Measurements from ENCODE around the gene ADGRL1.
"Not testable (repeated sequence)": the region's sequence is repeated elsewhere in the genome, so short reads cannot be mapped to it uniquely, and the experiment has no call there.

ADGRL1 gene

GRCh38 chr19:14188086-14188485 is 17.9 kb downstream of the ADGRL1 start:
- not testable (repeated sequence) for H2BK5ac ChIP-seq (ENCODE audit: low read depth, low read length, poor library complexity, severe bottlenecking); H3K23ac ChIP-seq (ENCODE audit: low read length in 2 of 2); H3K4me1 ChIP-seq (ENCODE audit: control insufficient read depth, insufficient read depth, low read depth, low read length); H2AFZ ChIP-seq (ENCODE audit: low read depth, low read length); H3K18ac ChIP-seq (ENCODE audit: low read depth in 1 of 2, low read length in 2 of 2); H4K91ac ChIP-seq (ENCODE audit: low read length); H3K27me3 ChIP-seq (ENCODE audit: control insufficient read depth in 1 of 2, insufficient read depth in 1 of 2, low read length in 2 of 2); DNase-seq; H3K9ac ChIP-seq (ENCODE audit: low read length); H3K9me3 ChIP-seq (ENCODE audit: control insufficient read depth, low read length); H2AK5ac ChIP-seq (ENCODE audit: low read length, severe bottlenecking); H2BK15ac ChIP-seq (ENCODE audit: low read depth, poor library complexity, severe bottlenecking); H3K27ac ChIP-seq (ENCODE audit: low read length, poor library complexity, severe bottlenecking); H3K4me2 ChIP-seq (ENCODE audit: low read length, poor library complexity, severe bottlenecking); H2BK12ac ChIP-seq (ENCODE audit: low read length in 2 of 2); H3K4ac ChIP-seq (ENCODE audit: low read depth in 1 of 2, low read length in 2 of 2); H4K8ac ChIP-seq (ENCODE audit: low read length); H2BK120ac ChIP-seq (ENCODE audit: low read depth, low read length); H3K36me3 ChIP-seq (ENCODE audit: control insufficient read depth in 1 of 2, insufficient read depth in 2 of 2, low read depth in 1 of 2, low read length in 2 of 2); H3K4me3 ChIP-seq (ENCODE audit: insufficient read depth in 1 of 2, low read depth in 1 of 2, low read length in 2 of 2)
- 97% methylated on average over 7 of the region's 7 CpGs for WGBS
- H3K79me1 ChIP-seq (replicated peaks; ENCODE audit: low read length, poor library complexity, severe bottlenecking), result peaks cover 42% of the 10 kb centered on the region
- peak overlapping the region in 1 of 2 experiments; percentile 48 for H3K14ac ChIP-seq (ENCODE audit: low read length in 2 of 2)

GRCh38 chr19:14187561-14187960 is 18.4 kb downstream of the ADGRL1 start:
- Histone ChIP-seq H4K91ac (ENCODE audit: low read length) (no peak overlapping the region), H3K14ac (ENCODE audit: low read length in 2 of 2) (no peak overlapping the region), H2AFZ (ENCODE audit: low read depth, low read length) (no peak overlapping the region), H3K4me3 (ENCODE audit: insufficient read depth in 1 of 2, low read depth in 1 of 2, low read length in 2 of 2) (no peak overlapping the region), H3K9me3 (ENCODE audit: control insufficient read depth, low read length) (no peaks in the 10 kb centered on the region), H3K9ac (ENCODE audit: low read length) (no peak overlapping the region), H4K8ac (ENCODE audit: low read length) (no peak overlapping the region), H2BK120ac (ENCODE audit: low read depth, low read length) (no peak overlapping the region), H2BK15ac (ENCODE audit: low read depth, poor library complexity, severe bottlenecking) (no peak overlapping the region), H2BK12ac (ENCODE audit: low read length in 2 of 2) (no peak overlapping the region), H3K23ac (ENCODE audit: low read length in 2 of 2) (no peak overlapping the region), H3K79me1 (replicated peaks; ENCODE audit: low read length, poor library complexity, severe bottlenecking) (peaks cover 42% of the 10 kb centered on the region), H2BK5ac (ENCODE audit: low read depth, low read length, poor library complexity, severe bottlenecking) (no peak overlapping the region), H3K27me3 (ENCODE audit: control insufficient read depth in 1 of 2, insufficient read depth in 1 of 2, low read length in 2 of 2) (no peaks in the 10 kb centered on the region), H2AK5ac (ENCODE audit: low read length, severe bottlenecking) (no peak overlapping the region), H3K4me1 (ENCODE audit: control insufficient read depth, insufficient read depth, low read depth, low read length) (no peaks in the 10 kb centered on the region), H3K4ac (ENCODE audit: low read depth in 1 of 2, low read length in 2 of 2) (no peak overlapping the region), H3K4me2 (ENCODE audit: low read length, poor library complexity, severe bottlenecking) (no peak overlapping the region), H3K27ac (ENCODE audit: low read length, poor library complexity, severe bottlenecking) (no peak overlapping the region), H3K18ac (ENCODE audit: low read depth in 1 of 2, low read length in 2 of 2) (no peak overlapping the region), H3K36me3 (ENCODE audit: control insufficient read depth in 1 of 2, insufficient read depth in 2 of 2, low read depth in 1 of 2, low read length in 2 of 2) (peaks cover 0 to 10% of the 10 kb centered on the region in 2 experiments)
- DNase-seq, result no peak
- 94% methylated on average over 12 of the region's 12 CpGs for WGBS

- not testable (repeated sequence) for H3K4ac ChIP-seq (ENCODE audit: low read depth in 1 of 2, low read length in 2 of 2); H2AK5ac ChIP-seq (ENCODE audit: low read length, severe bottlenecking); H2AFZ ChIP-seq (ENCODE audit: low read depth, low read length); H3K14ac ChIP-seq (ENCODE audit: low read length in 2 of 2); DNase-seq; H2BK15ac ChIP-seq (ENCODE audit: low read depth, poor library complexity, severe bottlenecking); H3K9ac ChIP-seq (ENCODE audit: low read length); H4K8ac ChIP-seq (ENCODE audit: low read length); H3K18ac ChIP-seq (ENCODE audit: low read depth in 1 of 2, low read length in 2 of 2); H3K23ac ChIP-seq (ENCODE audit: low read length in 2 of 2); H4K91ac ChIP-seq (ENCODE audit: low read length); H3K9me3 ChIP-seq (ENCODE audit: control insufficient read depth, low read length); H2BK5ac ChIP-seq (ENCODE audit: low read depth, low read length, poor library complexity, severe bottlenecking); H3K4me1 ChIP-seq (ENCODE audit: control insufficient read depth, insufficient read depth, low read depth, low read length); H2BK120ac ChIP-seq (ENCODE audit: low read depth, low read length); H2BK12ac ChIP-seq (ENCODE audit: low read length in 2 of 2); H3K27me3 ChIP-seq (ENCODE audit: control insufficient read depth in 1 of 2, insufficient read depth in 1 of 2, low read length in 2 of 2); H3K27ac ChIP-seq (ENCODE audit: low read length, poor library complexity, severe bottlenecking); H3K4me3 ChIP-seq (ENCODE audit: insufficient read depth in 1 of 2, low read depth in 1 of 2, low read length in 2 of 2); H3K4me2 ChIP-seq (ENCODE audit: low read length, poor library complexity, severe bottlenecking)
- 92% methylated on average over 9 of the region's 9 CpGs for WGBS
- peaks cover 43% of the 10 kb centered on the region for H3K79me1 ChIP-seq (replicated peaks; ENCODE audit: low read length, poor library complexity, severe bottlenecking)
- H3K36me3 ChIP-seq (ENCODE audit: control insufficient read depth in 1 of 2, insufficient read depth in 2 of 2, low read depth in 1 of 2, low read length in 2 of 2), result peaks cover 0 to 19% of the 10 kb centered on the region in 2 experiments
Observed at GRCh38 chr19:14186684-14187083, 19.3 kb downstream of the ADGRL1 start.

- H2BK12ac ChIP-seq (ENCODE audit: low read length in 2 of 2); H3K4me1 ChIP-seq (ENCODE audit: control insufficient read depth, insufficient read depth, low read depth, low read length); H4K91ac ChIP-seq (ENCODE audit: low read length); H3K27ac ChIP-seq (ENCODE audit: low read length, poor library complexity, severe bottlenecking); H2BK120ac ChIP-seq (ENCODE audit: low read depth, low read length); H3K4ac ChIP-seq (ENCODE audit: low read depth in 1 of 2, low read length in 2 of 2); H3K4me2 ChIP-seq (ENCODE audit: low read length, poor library complexity, severe bottlenecking); H2BK15ac ChIP-seq (ENCODE audit: low read depth, poor library complexity, severe bottlenecking); H3K4me3 ChIP-seq (ENCODE audit: insufficient read depth in 1 of 2, low read depth in 1 of 2, low read length in 2 of 2); H2AK5ac ChIP-seq (ENCODE audit: low read length, severe bottlenecking); H3K27me3 ChIP-seq (ENCODE audit: control insufficient read depth in 1 of 2, insufficient read depth in 1 of 2, low read length in 2 of 2); H3K18ac ChIP-seq (ENCODE audit: low read depth in 1 of 2, low read length in 2 of 2); H3K23ac ChIP-seq (ENCODE audit: low read length in 2 of 2); H2BK5ac ChIP-seq (ENCODE audit: low read depth, low read length, poor library complexity, severe bottlenecking); DNase-seq; H2AFZ ChIP-seq (ENCODE audit: low read depth, low read length); H4K8ac ChIP-seq (ENCODE audit: low read length); H3K9me3 ChIP-seq (ENCODE audit: control insufficient read depth, low read length); H3K14ac ChIP-seq (ENCODE audit: low read length in 2 of 2); H3K9ac ChIP-seq (ENCODE audit: low read length): not testable (repeated sequence)
- H3K79me1 ChIP-seq (replicated peaks; ENCODE audit: low read length, poor library complexity, severe bottlenecking), result peaks cover 39% of the 10 kb centered on the region
- H3K36me3 ChIP-seq (ENCODE audit: control insufficient read depth in 1 of 2, insufficient read depth in 2 of 2, low read depth in 1 of 2, low read length in 2 of 2), result peaks cover 0 to 23% of the 10 kb centered on the region in 2 experiments
- 100% methylated on average over 1 of the region's 1 CpG for WGBS
Observed at GRCh38 chr19:14185691-14186090, 20.3 kb downstream of the ADGRL1 start.

All from mesenchymal stem cell (in vitro differentiated cells and primary cell).